ENCODE measurements around the gene SPOCD1.

GRCh38 chr1:31834501-31834900 is 18.7 kb upstream of the SPOCD1 start:
- TF ChIP-seq, protein P1, sequence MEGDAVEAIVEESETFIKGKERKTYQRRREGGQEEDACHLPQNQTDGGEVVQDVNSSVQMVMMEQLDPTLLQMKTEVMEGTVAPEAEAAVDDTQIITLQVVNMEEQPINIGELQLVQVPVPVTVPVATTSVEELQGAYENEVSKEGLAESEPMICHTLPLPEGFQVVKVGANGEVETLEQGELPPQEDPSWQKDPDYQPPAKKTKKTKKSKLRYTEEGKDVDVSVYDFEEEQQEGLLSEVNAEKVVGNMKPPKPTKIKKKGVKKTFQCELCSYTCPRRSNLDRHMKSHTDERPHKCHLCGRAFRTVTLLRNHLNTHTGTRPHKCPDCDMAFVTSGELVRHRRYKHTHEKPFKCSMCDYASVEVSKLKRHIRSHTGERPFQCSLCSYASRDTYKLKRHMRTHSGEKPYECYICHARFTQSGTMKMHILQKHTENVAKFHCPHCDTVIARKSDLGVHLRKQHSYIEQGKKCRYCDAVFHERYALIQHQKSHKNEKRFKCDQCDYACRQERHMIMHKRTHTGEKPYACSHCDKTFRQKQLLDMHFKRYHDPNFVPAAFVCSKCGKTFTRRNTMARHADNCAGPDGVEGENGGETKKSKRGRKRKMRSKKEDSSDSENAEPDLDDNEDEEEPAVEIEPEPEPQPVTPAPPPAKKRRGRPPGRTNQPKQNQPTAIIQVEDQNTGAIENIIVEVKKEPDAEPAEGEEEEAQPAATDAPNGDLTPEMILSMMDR (IDR thresholded peaks at IDR 0.05; ENCODE audit: low read depth, low read length), result no peak
- TF ChIP-seq MYC (IDR thresholded peaks at IDR 0.05; ENCODE audit: low read depth, low read length), result no peak
